Activated CD4-positive, alpha-beta T cell treated with anti-CD3 and anti-CD28 coated beads for 4 hours (primary cell): ENCODE measurements around the gene ZNF236.
"Not testable (repeated sequence)": the region's sequence is repeated elsewhere in the genome, so short reads cannot be mapped to it uniquely, and the experiment has no call there.

Source experiments
- DNase-seq, 2 donors: peaks; one replicate each; pipeline ENCODE4 v3.0.0-alpha.2; 2020

Gene ZNF236

DNA sequence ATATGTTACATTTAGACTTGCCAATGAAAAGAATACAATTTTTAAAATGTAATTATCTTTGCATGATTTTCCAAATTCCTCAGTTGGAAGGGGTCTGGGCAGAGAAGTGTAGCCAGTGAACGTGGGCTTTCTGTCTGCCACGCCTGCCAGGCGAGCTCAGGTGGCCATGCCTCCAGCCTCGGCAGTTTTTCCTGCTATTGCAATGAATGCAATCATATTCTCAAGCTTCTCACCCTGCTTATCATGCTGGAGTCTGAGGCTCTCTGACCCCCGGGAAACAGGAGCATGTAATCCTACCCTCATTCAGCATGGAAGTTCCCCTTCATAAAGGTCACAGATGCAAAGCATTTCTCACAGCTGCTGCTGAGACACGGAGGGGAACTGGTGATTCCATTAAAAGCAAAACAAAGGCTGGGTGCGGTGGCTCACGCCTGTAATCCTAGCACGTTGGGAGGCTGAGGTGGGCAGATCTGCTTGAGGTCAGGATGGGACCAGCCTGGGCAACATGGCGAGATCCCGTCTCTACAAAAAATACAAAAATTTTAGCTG, 155.4 kb downstream of the ZNF236 start:
- DNase-seq, result no peak

DNA sequence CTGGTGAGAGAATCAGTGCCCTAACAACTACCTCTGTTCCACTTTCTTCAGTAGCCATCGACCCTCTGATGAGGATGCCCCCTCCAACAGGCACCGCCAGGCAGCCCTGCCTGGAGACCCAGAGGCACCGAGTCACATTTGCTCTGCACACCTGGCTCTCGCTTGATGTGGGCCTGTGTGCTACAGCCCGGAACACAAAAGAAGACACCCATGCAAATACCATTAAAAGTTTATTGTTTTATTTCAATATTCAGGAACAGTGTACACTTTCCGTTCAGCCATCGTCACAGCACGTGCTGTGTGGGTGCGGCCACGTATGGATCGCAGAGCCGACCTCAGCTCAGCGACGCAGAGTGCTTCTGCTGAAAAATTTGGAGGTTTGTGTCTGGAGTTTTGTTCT, 156.3 kb downstream of the ZNF236 start:
- no peak for DNase-seq

DNA sequence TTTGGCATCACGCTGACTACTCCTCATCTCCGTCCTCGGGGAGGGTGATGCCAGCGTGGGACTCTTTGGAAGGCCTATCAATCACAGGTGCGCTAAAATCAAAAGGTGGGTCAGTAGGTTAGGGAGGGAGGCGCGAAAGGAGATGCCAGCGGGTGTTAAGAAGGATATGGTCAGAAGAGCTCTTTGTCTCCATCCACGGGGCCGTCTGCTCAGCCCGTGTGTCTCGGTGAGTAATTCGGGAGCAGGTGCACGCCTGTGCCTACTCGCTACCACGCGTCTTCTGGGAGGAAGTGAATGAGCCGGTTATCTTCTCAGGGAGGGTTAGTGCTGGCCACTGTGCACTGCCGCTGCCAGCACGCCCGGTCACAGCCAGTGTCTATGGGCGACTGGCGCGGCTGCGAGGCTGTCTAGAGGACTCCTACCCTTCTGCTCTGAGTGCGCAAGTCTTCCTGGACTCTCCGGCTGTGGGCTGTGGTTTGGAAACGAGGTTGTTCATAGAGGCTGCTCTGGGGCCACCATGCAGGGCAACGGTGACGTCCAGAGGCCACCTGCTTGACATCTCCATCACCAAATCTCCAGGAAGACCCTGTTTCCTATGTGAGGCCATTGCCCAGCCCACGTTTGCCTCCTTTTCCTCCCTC, 156.9 kb downstream of the ZNF236 start:
- no peak for DNase-seq

DNA sequence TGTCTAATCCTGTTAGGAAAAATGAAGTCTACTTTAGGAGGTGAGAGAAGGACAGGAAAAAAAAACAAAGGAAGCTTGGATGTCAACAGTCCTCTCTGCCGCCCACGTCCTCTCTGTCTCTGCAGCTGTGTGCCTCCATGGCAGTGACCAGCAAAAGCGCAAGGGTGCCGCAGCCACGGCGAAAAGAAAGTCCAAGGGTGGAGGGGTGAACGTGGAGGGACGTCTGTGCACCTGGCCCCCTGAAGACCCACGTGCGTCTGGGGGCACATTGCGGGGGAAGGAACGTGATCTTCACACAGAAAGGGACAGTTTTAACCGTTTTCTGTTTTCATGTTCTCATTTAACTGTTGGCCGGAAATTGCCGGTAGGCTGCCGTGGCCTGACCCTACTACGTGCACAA, 157.5 kb downstream of the ZNF236 start:
- DNase-seq, result no peak

DNA sequence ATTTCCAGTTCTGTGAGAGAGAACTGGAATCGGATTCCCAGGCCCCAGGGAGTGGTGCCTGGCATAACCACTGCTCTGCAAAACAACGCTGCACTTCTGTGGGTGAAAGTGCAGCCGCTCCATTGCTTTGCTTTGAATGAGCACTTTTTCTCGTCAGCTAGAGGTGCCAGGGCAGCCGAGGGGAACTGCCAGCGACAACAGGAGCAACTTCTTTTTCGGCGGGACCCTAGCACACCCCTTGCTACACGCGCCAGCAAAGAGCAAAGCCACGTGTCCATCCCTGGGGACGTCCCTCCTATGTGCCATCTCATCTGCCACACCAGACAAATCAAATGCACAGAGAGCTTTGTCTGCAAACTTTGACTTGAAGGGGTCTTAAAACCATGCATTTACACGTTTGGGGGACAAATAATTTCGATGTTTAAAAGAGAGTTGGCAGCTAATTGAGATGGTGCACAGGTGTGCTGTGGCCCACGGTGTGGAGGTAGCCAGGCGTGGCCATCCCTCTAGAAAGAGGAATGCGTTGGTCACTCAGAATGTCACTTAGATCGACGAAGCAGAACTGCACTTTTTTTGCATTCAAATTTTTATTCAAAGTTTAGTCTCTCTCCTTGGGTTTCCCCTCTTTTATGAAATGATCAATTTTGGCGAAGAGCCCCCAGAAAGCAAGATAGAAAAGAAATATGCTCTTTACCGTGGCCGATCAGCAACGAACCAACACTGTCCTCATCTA, 158.5 kb downstream of the ZNF236 start:
- no peak for DNase-seq

DNA sequence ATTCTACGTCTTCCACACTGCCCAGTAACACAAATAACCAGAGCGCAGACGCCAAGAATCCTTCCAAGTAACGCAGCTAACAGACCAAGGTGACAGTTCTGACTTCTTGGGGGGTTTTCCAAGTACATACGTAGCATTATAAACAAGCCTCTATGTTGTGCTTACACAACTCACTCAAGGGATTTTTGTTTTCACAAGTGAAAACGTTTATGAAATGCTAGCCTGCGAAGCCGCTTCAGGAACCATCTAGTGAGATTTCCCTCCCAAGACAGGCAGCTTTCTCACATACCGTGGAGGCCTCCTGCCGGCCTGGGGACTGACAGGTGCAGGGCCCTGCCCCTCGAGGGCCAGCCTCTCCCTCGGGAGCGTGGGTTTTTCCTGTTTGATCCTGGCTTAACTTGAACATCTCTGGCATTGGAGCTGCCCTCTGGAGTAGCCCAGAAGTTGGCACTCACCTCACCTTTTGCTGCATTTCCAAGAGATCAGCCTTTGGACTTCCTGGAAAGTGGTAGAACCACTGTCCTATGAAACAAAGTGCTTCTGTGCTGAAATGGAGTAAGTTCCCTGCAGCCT, 159.1 kb downstream of the ZNF236 start:
- no peak for DNase-seq

DNA sequence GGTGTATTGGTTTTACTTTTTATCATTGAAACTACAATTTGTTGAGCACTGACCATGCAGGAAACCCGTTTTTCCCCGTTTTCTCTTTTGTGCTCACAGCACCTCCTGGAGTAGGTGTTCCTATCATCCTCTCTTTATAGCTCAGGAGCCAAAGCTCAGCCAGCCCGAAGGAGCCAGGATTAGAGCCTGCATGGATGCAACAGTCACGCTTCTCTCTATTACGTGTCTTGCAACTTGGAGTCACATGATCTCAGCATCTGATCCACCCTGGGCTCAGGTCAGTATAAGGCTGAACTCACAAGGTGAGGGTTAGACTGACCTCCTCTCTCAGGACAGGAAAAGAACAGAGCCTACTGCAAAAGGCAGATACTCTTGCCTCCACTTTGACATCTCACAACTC, 159.7 kb downstream of the ZNF236 start:
- DNase-seq, result no peak

DNA sequence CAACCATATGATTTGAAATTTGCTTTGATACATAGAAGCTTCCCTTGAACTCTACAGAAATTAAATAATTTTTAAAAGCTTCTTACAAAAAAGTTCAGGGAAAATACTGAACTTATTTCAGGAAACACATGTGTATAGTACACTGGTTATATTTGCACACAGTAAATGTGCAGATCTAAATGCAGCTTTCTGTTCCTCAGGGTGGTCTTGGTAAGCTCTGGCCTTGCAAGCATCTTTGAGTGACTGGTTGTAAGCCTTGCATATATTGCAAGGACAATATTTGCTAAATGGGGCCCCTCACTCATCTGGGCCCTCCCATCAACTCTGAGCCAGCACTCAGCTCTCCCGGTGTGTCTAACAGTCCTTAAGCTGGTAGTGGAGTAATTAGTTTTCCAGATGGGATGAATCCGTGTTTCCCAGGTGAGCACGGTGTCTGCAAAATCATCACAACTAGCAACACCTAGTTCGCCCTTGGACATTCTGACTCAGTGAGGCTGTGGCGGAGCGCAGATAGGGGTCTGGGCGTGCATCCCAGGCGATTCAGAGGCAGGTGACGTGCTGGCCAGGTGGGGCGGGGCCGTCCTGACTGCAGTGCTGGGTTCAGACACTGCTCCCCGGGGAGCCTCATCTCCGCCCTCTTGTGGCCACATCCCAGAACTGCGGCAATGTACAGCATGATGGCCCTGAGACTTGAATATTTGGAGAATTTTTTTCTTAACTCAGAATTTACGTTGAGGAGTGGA, 160.7 kb downstream of the ZNF236 start:
- peak; percentile 74 to 87 for DNase-seq

DNA sequence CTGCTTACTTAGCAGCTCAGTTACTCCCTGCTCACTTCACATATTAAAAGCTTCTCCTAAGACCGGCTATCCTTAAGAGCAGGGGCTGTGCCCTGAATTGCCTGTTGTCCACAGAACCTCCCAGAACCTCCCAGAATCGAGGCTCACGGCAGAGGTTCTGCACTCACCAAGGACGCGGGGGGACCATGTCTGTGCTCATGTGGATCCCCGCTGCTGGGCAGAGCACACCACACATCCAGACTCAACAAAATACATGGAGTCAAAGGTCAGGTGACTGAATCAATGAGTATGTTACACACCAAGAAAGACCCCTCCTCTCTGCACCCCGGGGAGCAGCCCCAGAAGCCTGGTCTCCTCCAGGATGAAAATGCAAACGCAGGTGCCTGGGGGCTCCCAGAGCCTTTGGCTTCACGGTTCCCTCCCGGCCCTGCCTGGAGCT, 161.3 kb downstream of the ZNF236 start:
- no peak for DNase-seq

DNA sequence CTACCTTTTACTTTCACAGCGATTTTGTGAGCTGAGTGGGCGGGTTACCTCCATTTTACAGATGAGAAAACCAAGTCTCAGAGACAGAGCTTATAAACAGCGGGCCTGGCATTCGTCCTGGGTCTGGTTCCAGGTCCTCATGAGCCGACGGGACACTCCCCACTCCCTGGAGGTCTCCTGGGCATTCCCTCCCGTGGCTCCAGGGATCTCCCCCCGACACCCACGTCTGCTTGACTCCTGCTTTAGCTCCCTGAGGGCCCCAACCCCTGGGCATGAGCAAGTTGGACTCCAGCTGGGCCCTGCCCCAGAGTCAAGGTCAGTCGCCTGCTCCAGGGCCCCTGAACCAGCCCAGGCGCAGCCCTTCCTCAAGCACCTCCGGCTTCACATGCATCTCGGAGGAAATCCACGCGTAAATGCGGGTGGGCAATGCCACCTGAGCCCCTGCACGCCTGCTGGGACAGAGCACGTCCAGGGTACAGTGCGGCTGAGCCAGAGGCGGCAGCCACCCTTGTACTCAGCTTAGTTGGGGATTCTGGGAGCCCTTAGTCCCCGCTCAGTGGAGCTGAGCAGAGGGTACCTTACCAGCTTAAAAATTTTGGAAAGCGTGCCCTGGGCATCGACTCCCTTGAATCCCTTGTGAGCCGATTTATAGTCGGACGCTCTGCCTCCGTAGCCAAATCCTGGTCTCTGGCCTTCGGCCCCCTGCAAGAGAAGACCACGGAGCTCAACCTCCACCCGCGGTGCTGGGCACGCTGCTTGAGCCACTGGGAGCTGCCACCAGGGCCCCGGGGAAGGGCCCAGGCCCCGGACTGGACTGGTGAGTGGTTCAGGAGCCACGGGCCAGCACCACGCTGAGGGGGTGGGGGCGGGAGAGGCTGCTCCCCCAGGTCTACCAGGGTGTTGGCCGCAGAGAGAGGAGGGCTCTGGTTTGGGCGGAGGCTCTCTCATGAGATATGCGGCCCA, 162.1 kb downstream of the ZNF236 start:
- no peak for DNase-seq

DNA sequence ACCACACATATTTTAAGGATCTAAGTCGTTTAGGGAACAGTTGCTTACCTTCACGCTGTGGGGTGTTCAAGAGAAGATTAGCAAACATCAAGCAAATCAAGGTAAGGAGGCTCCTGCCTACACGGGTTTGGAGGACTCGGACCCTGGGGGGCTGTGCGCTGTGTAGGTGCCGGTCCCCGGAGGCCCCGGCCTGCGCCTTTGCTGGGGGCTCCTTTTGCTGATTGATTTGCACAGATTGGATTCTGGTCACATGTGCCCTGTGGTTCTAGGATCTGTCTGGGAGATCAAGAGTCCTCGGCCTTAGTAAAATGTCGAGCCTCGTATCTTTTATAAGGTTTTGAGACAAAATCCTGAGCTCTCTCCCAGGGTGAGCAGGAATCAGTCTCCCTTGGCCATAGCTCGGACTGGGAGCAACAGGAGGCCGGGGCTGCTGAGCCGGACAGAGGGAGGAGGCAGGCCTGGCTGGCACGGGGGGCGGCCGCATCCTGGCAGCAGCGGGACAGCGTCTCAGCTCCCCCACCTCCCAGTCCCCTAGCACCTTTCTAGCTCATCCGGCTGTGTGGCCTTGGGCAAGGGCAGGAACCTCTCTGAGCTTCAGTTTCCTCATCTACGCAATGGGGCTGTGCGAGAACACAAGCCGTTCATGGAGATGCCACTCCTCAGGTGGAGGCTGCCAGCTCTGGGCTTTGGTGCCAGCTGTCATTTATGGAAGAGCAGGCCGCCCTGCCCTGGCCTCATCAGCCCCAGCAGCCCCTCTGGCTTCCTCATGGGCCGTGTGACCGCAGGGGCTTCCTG, 163.0 kb downstream of the ZNF236 start:
- no peak for DNase-seq

DNA sequence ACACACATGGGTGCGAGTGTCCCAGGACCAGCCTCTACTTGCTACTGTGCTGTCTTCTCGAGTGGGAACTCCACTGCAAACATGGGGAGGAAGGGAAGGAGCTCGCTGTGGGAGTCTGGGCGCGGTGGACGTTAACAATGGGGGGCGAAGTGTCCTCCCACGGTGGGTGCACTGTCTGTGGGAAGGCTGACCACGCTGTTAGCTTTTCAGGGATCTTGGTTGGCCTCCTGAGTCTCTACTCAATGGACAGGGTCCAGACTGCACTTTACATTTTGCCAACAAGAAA, 163.5 kb downstream of the ZNF236 start:
- no peak for DNase-seq

DNA sequence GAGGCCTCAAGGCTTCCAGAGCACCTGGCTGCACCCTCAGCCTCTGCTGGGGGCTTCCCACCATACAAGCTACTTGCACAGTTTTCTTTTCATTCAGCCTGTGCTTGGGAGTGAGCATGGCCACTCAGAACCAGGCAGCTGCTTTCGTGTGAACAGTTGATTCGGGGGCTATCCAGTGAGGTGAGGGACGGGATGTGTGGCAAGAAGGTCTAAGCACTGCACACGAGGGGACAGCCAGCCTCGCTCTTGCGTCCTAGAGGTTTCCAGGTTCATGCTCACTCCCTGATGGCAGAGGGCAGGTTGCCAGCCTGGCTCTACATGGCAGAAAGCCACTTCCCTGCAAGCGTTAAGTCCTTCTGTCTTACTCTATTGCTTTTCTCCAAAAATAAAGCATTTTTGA, 164.0 kb downstream of the ZNF236 start:
- no peak for DNase-seq

DNA sequence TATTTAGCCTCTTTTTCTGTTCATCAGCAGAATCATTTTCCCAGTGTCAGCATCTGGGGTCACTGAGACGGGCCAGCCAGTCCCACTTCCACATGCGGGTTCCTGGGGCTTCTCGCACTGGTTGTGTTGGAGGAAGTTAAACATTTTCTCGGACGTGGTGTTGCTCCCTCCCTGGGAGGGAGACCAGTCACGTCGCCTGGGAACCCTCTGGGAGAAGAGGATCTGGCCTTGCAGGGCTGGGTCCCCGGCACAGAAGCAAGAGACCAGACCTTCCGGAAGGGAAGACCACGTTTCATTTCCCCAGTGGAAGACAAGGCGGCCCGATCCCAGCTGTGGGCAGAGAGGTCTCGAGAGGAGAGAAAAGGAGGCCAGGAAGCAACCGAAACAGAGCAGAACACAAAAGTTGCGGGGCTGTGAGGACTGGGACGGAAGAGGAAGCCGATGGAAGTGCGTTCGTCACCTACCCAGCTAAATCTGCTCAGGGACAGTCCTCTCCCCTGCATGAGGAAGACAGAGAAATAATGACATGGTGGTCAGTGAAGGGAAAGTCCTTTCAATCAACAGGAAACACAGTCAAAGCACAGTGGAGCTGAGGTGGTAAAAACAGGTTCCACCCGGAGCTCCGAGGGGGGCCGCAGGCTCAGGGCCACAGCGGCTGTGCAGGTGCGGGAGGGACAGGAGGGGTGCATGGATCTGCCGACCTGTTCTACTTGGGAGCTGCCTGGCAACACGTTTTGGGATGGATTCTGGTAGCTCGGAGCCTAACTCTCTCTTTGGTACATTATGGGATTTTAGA, 165.9 kb downstream of the ZNF236 start:
- no peak for DNase-seq

DNA sequence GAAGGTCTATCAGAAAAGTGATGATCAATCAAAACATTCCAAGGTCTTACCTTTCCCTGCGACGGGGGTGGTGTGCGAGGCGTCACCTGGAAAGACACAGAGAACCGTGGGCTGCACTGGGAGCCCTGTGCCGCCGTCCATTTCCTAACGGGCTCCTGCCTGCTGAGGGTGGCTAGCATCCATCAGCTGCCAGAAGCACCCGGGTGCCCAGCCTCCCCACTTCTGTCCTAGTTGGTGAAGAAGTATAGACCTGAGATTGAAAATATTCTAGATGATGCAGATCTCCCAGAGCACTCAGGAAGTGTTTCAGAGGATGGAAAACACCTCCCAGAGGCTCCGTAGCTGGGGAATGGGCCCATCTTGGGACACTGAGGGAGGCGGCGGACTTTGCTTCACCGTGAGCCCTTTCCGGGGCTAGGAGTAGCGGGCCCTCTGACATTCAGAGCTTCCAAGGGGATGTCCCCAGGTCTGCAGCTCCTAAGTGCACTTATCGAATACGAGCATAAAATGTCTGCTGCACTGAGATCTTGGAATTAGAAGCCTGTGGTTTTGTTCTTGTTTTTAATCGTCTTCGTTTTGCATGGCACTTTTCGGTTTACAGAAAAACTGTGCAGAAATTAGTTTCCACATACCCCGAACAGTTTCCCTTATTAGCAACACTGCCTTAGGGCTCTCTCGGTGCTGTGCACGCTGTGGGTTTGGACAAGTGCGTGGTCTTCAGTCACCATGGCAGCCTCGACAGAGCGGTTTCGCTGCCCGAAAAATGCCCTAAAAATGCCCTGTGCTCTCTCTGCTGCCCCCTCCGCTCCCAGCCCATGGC, 166.7 kb downstream of the ZNF236 start:
- no peak for DNase-seq

DNA sequence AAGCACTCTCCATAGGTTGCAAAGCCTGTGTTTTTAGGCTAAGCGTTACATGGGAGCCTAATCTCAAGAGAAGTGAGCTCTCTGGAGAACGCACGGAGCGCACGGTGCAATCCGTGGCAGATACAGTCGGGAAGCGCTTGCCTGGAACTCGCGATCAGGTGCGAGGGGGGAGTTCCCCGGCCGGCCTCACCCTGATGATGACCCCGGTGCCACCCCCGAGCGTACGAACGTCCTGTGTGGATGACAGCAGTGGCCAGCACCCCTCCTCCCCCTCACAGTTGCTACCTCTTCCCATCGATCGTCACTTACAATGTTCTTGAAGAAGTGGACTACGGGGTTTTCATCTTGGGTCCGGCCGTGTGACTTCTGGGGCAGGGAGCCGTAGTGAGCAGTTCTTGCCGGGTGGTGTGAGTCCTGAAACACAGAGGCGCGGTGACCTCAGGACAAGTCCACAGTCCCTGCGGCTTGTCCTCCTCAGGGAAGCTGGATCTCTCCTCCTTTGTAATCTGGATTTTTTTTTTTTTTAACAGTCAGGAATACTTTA, 167.4 kb downstream of the ZNF236 start:
- DNase-seq, result no peak

DNA sequence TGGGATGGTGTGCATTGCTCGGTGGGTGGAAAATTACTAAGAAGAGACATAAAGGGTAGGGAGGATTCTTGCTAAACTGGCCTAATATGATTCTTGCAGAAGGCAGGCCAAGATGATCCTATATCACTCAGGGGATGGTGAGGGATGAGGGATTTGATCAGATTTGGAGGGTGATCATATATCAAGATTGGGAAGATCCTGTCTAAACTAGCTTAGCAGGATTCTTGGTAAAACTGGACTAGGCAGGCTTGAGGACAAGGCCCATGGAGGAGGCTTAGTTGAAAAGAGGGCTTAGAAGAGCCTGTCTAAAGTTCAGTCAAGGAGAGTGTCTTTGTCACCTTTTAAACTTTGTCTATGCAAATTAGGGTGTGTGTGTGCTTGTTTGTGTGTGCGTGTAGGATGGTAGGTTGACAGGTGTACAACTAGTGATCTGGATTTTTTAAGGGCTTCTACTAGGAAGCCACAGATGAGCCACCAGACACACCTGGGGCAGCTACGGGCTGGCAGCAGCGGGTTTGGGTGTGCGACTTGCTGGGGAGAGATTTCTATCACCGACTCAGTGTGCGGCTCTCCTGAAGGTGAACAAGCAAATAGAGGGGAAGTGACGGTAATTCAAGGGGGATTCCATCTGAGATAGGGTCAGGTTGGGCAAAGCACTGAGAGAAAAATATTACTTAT, 168.1 kb downstream of the ZNF236 start:
- not testable (repeated sequence) for DNase-seq

DNA sequence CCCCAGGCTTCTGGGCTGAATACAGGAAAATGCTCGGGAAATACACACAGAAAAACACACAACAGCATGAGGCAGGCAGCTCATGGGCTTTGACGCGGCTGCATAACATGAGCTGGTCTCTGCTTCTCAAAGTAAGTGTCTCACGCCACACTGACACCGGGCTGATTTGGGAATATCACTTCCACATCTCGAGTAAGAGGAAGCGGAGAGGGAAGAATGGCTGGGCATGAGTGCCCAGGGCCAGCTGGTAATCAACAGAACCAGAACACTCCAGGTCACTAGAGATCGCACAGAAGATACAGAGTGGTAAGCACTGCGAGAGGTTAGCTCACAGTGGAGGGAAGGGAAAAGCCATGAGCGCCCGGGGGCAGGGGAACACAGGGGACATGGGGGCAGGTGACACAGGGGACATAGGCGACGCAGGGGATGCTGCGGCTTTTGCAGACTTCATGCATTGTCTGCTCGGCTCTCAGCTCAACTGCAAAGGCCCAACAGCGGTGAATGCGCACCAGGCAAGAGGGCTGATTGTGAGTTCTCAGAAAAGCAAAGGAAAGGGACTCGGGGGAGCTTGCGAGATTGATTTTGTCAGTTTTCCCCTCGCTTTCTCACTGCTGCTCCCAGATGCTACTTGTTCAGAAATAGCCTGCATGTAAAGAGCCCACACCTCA, 168.8 kb downstream of the ZNF236 start:
- DNase-seq, result no peak
